Measurements from ENCODE around the gene FBN2.
"Not testable (repeated sequence)": the region's sequence is repeated elsewhere in the genome, so short reads cannot be mapped to it uniquely, and the experiment has no call there.

Gene FBN2

GRCh38 chr5:128414469-128414868 lies 123.6 kb downstream of the FBN2 start:
- no peak for DNase-seq

GRCh38 chr5:128413356-128413755 lies 124.7 kb downstream of the FBN2 start:
- DNase-seq, result no peak

GRCh38 chr5:128412145-128412930 lies 125.7 kb downstream of the FBN2 start:
- no peak for DNase-seq

- DNase-seq, result no peak
These were observed 128.8 kb downstream of the FBN2 start for GRCh38 chr5:128409166-128409800.

- DNase-seq, result no peak
These were observed 129.4 kb downstream of the FBN2 start for GRCh38 chr5:128408622-128409021.

- DNase-seq, result no peak
These were observed 130.1 kb downstream of the FBN2 start for GRCh38 chr5:128407944-128408343.

GRCh38 chr5:128406803-128407202 lies 131.2 kb downstream of the FBN2 start:
- no peak for DNase-seq

- DNase-seq, result no peak
These were observed 132.9 kb downstream of the FBN2 start for GRCh38 chr5:128405159-128405558.

GRCh38 chr5:128403333-128403732 lies 134.7 kb downstream of the FBN2 start:
- peak; percentile 30 for DNase-seq

GRCh38 chr5:128402506-128402905 lies 135.5 kb downstream of the FBN2 start:
- no peak for DNase-seq

GRCh38 chr5:128400766-128401165 lies 137.3 kb downstream of the FBN2 start:
- DNase-seq, result not testable (repeated sequence)

- no peak for DNase-seq
These were observed 138.9 kb downstream of the FBN2 start for GRCh38 chr5:128399111-128399510.

- DNase-seq, result no peak
These were observed 140.2 kb downstream of the FBN2 start for GRCh38 chr5:128397876-128398275.

GRCh38 chr5:128395073-128395472 lies 143.0 kb downstream of the FBN2 start:
- no peak for DNase-seq

GRCh38 chr5:128384068-128384467 lies 154.0 kb downstream of the FBN2 start:
- no peak for DNase-seq

GRCh38 chr5:128380337-128380736 lies 157.7 kb downstream of the FBN2 start:
- DNase-seq, result no peak

GRCh38 chr5:128378632-128379031 lies 159.4 kb downstream of the FBN2 start:
- no peak for DNase-seq

- DNase-seq, result no peak
These were observed 159.8 kb downstream of the FBN2 start for GRCh38 chr5:128378196-128378595.

GRCh38 chr5:128376577-128376976 lies 161.5 kb downstream of the FBN2 start:
- no peak for DNase-seq

- no peak for DNase-seq
These were observed 171.9 kb downstream of the FBN2 start for GRCh38 chr5:128366147-128366546.

GRCh38 chr5:128362370-128362769 lies 175.7 kb downstream of the FBN2 start:
- no peak for DNase-seq

- DNase-seq, result no peak
These were observed 179.2 kb downstream of the FBN2 start for GRCh38 chr5:128358826-128359225.

GRCh38 chr5:128357226-128357625 lies 180.8 kb downstream of the FBN2 start:
- no peak for DNase-seq

- DNase-seq, result no peak
These were observed 182.1 kb downstream of the FBN2 start for GRCh38 chr5:128355961-128356360.

All from NCI-H774 (cell line).